Activated naive CD8-positive, alpha-beta T cell treated with anti-CD3 and anti-CD28 coated beads, Interleukin-2, amount 50 U/mL, for 24 hours (primary cell): ENCODE results near the gene VCAN.

Experiments
- ATAC-seq: fragments of 150-1000 bp; cut with Tn5 transposase; one replicate; pipeline ENCODE4 v1.10.0; 2021
- DNase-seq: peaks from one replicate; pipeline ENCODE4 v3.0.0; 2021
- H3K27ac Mint-ChIP-seq: one replicate; pipeline ENCODE4 v1.8.0; 2021; ENCODE audit warnings: mild to moderate bottlenecking, mixed read lengths
- H3K27me3 Mint-ChIP-seq: one replicate; pipeline ENCODE4 v1.8.0; 2021; ENCODE audit warnings: mixed read lengths
- H3K36me3 Mint-ChIP-seq: one replicate; pipeline ENCODE4 v1.8.0; 2021; ENCODE audit warnings: low read depth, mixed read lengths
- H3K4me1 Mint-ChIP-seq: one replicate; pipeline ENCODE4 v1.8.0; 2021; ENCODE audit warnings: mixed read lengths
- H3K4me3 Mint-ChIP-seq: one replicate; pipeline ENCODE4 v1.8.0; 2021; ENCODE audit warnings: mild to moderate bottlenecking, moderate library complexity, mixed read lengths
- H3K9me3 Mint-ChIP-seq: one replicate; pipeline ENCODE4 v1.8.0; 2021; ENCODE audit warnings: mixed read lengths

VCAN gene

DNA sequence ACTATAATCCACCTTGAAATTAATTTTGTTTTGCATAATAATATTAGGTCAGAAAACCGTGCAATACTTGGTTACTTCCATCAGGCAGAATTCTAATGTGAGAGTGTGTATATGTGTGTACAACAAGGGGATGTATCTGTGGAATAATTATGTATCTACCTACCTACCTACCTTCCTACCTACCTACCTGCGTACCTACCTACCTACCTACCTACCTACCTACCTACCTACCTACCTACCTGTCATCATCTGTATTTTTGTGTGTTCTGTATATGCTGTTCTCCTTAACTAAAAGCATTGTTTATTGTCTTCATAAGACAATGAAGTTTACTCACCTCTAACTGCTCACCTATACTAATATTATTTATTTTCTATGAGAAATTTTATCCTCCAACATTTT lies 52.8 kb downstream of the VCAN start:
- Mint-ChIP-seq H3K9me3 (no peaks in the 10 kb centered on the region), H3K27ac (no peak overlapping the region), H3K4me3 (no peak overlapping the region), H3K36me3 (no peaks in the 10 kb centered on the region), H3K4me1 (no peaks in the 10 kb centered on the region), H3K27me3 (no peaks in the 10 kb centered on the region)
- DNase-seq (no peak), ATAC-seq (no peak)

DNA sequence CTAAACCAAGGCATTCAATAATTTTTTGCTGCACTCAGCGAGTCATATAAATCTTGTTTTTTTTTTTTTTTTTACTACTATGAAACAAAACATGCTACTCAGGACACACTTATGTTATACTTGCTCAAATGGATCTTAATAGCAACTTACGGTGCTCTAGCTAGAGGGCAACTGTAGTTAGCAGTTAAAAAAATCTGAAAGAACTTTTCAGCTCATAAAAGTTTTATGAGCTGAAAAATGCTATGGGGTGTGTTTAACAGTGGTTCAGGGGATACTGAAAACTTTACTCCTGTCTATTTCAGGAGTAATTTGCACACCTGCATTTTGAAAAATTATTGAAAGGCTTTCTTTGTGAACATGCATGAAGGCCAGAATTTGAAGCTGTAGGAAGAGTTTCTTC lies 53.4 kb downstream of the VCAN start:
- Mint-ChIP-seq H3K4me1 (no peaks in the 10 kb centered on the region), H3K27me3 (no peaks in the 10 kb centered on the region), H3K36me3 (no peaks in the 10 kb centered on the region), H3K9me3 (no peaks in the 10 kb centered on the region), H3K4me3 (no peak overlapping the region), H3K27ac (no peak overlapping the region)
- ATAC-seq (no peak), DNase-seq (no peak)

DNA sequence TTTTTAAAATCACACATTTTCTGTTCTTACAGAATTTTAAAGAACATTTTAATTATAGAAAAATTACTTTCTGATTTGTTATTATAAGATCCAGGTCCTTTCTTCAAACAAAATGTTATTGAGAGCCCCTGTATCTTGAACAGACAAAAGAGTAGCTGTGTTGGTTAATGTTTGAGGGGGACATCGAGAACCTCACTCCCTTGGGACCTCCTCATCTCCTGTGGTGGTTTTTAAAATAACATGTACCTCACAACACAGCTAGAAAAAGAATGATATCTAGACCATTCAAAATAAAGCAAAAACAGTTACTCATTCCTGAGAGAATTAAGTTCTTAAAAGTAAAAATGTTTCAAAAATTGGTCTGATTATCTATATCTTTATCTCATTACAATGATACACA lies 54.7 kb downstream of the VCAN start:
- no peak for DNase-seq
- no peak overlapping the region for H3K4me3 Mint-ChIP-seq
- no peak for ATAC-seq
- no peaks in the 10 kb centered on the region for H3K4me1 Mint-ChIP-seq
- H3K27ac Mint-ChIP-seq: no peak overlapping the region
- H3K36me3 Mint-ChIP-seq: no peaks in the 10 kb centered on the region
- no peaks in the 10 kb centered on the region for H3K9me3 Mint-ChIP-seq
- H3K27me3 Mint-ChIP-seq: peaks cover 2% of the 10 kb centered on the region

DNA sequence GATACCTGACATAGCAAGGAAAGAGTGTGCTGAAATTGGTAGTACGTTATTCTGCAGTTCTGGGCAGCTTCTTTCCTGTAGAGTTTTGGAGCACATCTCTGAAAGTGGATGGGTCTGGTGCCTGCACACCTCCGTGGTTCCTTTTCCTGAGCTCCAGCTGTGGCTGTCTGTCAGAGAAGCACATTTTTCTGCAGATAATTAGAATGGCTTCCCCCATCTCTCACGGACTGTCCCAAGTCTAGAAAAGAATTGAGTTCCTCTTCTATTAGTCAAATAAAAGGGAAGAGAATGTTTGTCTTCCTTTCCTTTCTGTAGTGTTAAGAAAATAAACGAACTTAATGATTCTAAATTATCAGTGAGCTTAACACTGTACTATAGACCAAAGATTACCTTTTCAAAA lies 55.7 kb downstream of the VCAN start:
- H3K27ac Mint-ChIP-seq: no peak overlapping the region
- no peak for DNase-seq
- no peaks in the 10 kb centered on the region for H3K4me1 Mint-ChIP-seq
- H3K36me3 Mint-ChIP-seq: no peaks in the 10 kb centered on the region
- H3K27me3 Mint-ChIP-seq: peaks cover 5% of the 10 kb centered on the region
- no peak overlapping the region for H3K4me3 Mint-ChIP-seq
- H3K9me3 Mint-ChIP-seq: no peaks in the 10 kb centered on the region
- no peak for ATAC-seq

DNA sequence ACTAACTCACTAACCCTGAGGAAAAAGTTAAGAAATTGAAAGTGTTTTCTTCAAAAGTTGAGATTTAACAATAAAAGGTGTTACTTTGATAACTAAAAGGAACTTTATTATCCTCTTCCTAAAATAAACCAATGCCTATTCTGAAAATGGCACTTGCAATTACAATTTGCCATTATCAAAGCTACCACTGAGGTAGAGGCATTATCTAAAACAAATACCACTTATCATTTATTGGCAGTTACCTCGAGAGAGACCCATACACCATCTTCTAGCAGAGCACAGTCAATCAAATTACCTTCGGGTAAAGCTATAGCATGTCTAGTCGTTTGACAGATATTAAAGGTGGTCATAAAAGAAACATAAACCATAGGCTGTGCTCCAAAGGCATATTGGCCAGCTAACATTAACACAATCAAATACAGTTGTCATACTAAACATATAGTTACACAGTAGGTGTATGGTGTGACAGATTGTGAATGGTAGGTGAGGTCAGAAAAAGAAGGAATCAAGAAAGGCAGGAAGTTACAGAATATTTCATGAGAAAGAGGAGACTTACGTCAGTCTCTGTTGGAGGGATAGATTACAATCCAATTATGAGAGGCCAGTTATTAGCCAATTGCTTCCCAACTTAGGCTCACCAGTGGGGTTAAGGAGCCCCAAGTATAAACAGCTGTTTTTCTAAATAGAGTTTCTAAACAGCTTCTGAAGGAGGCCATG lies 56.3 kb downstream of the VCAN start:
- DNase-seq (no peak), ATAC-seq (no peak)
- H3K27me3 Mint-ChIP-seq: peaks cover 5% of the 10 kb centered on the region
- no peaks in the 10 kb centered on the region for H3K4me1 Mint-ChIP-seq
- no peaks in the 10 kb centered on the region for H3K36me3 Mint-ChIP-seq
- no peak overlapping the region for H3K4me3 Mint-ChIP-seq
- no peak overlapping the region for H3K27ac Mint-ChIP-seq
- H3K9me3 Mint-ChIP-seq: no peaks in the 10 kb centered on the region

DNA sequence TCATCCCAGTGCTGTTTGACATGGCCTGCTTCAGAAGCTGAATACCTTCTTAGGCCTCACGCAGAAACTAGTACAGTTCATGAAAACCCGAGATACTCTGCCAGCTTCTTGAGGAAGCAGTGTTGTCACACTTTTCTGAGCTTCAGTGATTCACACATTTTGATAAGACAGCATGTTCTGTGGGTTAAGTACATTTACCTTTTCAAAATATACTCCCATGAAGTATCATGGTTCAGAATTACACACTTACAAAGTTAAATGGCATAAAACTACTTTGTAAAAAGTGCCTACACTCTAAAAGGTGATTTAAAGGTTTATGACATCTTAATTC lies 56.9 kb downstream of the VCAN start:
- no peak overlapping the region for H3K27ac Mint-ChIP-seq
- H3K27me3 Mint-ChIP-seq: peaks cover 5% of the 10 kb centered on the region
- no peaks in the 10 kb centered on the region for H3K36me3 Mint-ChIP-seq
- DNase-seq (no peak), ATAC-seq (no peak)
- no peak overlapping the region for H3K4me3 Mint-ChIP-seq
- no peaks in the 10 kb centered on the region for H3K4me1 Mint-ChIP-seq
- H3K9me3 Mint-ChIP-seq: no peaks in the 10 kb centered on the region

DNA sequence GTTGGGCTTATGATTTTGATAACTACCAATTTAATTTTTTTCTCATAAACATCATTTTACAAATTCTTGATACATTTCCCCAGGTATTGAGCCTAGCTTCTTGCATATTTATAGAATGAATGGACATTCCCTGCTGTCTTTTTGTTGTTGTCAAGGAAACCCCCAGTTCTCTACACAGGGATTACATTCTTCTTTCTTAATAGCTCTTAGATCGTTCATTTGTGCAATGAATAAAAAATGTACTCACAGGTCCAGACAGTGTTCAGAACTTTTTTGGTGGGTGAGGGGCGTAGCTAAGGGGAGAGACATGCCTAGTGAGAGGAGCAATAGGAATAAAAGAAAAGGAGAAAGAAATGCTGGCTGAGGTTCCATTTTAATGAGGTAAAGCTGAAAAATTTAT lies 58.6 kb downstream of the VCAN start:
- no peak overlapping the region for H3K27ac Mint-ChIP-seq
- DNase-seq: no peak
- no peaks in the 10 kb centered on the region for H3K4me1 Mint-ChIP-seq
- no peaks in the 10 kb centered on the region for H3K9me3 Mint-ChIP-seq
- ATAC-seq: no peak
- H3K27me3 Mint-ChIP-seq: peaks cover 6% of the 10 kb centered on the region
- no peaks in the 10 kb centered on the region for H3K36me3 Mint-ChIP-seq
- no peak overlapping the region for H3K4me3 Mint-ChIP-seq

DNA sequence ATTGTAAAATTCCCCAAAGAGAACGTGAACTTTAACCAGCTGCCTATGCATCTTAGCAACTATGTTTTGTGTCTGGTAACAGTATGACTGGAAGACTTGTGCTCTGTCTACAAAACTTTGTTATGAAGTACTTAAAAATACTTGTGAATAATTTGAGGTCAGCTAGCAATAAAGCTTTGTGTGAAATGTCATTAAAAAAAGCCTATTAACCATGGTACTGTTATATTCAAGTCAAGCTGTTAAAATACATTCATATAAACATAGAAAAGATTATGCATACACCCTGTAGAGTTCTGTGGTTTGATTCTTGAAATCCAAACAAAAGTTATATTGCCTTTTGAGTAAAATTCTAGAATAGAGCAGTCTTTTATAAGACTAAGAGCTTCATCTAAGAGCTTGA lies 60.1 kb downstream of the VCAN start:
- DNase-seq (no peak), ATAC-seq (no peak)
- Mint-ChIP-seq H3K36me3 (no peaks in the 10 kb centered on the region), H3K4me1 (no peaks in the 10 kb centered on the region), H3K4me3 (no peak overlapping the region), H3K9me3 (no peaks in the 10 kb centered on the region), H3K27me3 (peaks cover 9% of the 10 kb centered on the region), H3K27ac (no peak overlapping the region)

DNA sequence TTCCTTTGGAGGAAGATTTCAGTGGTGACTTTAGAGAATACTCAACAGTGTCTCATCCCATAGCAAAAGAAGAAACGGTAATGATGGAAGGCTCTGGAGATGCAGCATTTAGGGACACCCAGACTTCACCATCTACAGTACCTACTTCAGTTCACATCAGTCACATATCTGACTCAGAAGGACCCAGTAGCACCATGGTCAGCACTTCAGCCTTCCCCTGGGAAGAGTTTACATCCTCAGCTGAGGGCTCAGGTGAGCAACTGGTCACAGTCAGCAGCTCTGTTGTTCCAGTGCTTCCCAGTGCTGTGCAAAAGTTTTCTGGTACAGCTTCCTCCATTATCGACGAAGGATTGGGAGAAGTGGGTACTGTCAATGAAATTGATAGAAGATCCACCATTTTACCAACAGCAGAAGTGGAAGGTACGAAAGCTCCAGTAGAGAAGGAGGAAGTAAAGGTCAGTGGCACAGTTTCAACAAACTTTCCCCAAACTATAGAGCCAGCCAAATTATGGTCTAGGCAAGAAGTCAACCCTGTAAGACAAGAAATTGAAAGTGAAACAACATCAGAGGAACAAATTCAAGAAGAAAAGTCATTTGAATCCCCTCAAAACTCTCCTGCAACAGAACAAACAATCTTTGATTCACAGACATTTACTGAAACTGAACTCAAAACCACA lies 67.4 kb downstream of the VCAN start:
- H3K36me3 Mint-ChIP-seq: no peaks in the 10 kb centered on the region
- no peak overlapping the region for H3K4me3 Mint-ChIP-seq
- H3K4me1 Mint-ChIP-seq: peaks cover 8% of the 10 kb centered on the region
- H3K27me3 Mint-ChIP-seq: peaks cover 8% of the 10 kb centered on the region
- peak overlapping the region; percentile 7 for H3K27ac Mint-ChIP-seq
- ATAC-seq (no peak), DNase-seq (no peak)
- H3K9me3 Mint-ChIP-seq: no peaks in the 10 kb centered on the region

DNA sequence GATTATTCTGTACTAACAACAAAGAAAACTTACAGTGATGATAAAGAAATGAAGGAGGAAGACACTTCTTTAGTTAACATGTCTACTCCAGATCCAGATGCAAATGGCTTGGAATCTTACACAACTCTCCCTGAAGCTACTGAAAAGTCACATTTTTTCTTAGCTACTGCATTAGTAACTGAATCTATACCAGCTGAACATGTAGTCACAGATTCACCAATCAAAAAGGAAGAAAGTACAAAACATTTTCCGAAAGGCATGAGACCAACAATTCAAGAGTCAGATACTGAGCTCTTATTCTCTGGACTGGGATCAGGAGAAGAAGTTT lies 67.9 kb downstream of the VCAN start:
- H3K9me3 Mint-ChIP-seq: no peaks in the 10 kb centered on the region
- H3K36me3 Mint-ChIP-seq: no peaks in the 10 kb centered on the region
- H3K27me3 Mint-ChIP-seq: peaks cover 8% of the 10 kb centered on the region
- H3K4me1 Mint-ChIP-seq: peaks cover 8% of the 10 kb centered on the region
- H3K27ac Mint-ChIP-seq: peak overlapping the region; percentile 7
- no peak overlapping the region for H3K4me3 Mint-ChIP-seq
- DNase-seq (no peak), ATAC-seq (no peak)

DNA sequence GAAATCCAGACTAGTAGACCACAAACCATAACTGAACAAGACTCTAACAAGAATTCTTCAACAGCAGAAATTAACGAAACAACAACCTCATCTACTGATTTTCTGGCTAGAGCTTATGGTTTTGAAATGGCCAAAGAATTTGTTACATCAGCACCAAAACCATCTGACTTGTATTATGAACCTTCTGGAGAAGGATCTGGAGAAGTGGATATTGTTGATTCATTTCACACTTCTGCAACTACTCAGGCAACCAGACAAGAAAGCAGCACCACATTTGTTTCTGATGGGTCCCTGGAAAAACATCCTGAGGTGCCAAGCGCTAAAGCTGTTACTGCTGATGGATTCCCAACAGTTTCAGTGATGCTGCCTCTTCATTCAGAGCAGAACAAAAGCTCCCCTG lies 68.6 kb downstream of the VCAN start:
- ATAC-seq (no peak), DNase-seq (no peak)
- Mint-ChIP-seq H3K4me3 (no peak overlapping the region), H3K4me1 (peaks cover 8% of the 10 kb centered on the region), H3K27ac (no peak overlapping the region), H3K36me3 (no peaks in the 10 kb centered on the region), H3K27me3 (peaks cover 8% of the 10 kb centered on the region), H3K9me3 (no peaks in the 10 kb centered on the region)

DNA sequence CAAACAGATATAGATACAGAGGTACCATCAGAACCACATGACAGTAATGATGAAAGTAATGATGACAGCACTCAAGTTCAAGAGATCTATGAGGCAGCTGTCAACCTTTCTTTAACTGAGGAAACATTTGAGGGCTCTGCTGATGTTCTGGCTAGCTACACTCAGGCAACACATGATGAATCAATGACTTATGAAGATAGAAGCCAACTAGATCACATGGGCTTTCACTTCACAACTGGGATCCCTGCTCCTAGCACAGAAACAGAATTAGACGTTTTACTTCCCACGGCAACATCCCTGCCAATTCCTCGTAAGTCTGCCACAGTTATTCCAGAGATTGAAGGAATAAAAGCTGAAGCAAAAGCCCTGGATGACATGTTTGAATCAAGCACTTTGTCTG lies 69.2 kb downstream of the VCAN start:
- H3K27me3 Mint-ChIP-seq: peaks cover 5% of the 10 kb centered on the region
- DNase-seq (no peak), ATAC-seq (no peak)
- H3K36me3 Mint-ChIP-seq: no peaks in the 10 kb centered on the region
- H3K4me3 Mint-ChIP-seq: no peak overlapping the region
- no peak overlapping the region for H3K27ac Mint-ChIP-seq
- H3K9me3 Mint-ChIP-seq: no peaks in the 10 kb centered on the region
- peaks cover 8% of the 10 kb centered on the region for H3K4me1 Mint-ChIP-seq

DNA sequence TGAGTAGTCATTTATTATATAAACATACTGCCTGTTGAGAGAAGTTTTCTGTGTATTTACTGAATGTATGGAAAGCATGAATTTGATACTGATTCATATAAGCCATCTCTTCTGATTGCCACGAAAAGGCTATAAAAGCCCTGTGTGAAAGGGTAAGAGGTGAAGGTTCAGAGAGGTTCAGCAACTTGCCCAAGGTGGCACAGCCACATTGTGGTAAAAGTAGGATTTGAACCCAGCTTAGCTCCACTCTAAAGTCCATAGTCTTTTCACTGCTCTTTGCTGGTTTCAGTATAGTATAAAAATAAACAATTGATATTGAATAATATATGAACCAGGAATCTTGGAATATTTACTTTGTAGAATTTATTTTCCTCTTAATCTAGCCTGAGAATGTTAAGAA lies 71.3 kb downstream of the VCAN start:
- no peak for ATAC-seq
- Mint-ChIP-seq H3K27me3 (peaks cover 5% of the 10 kb centered on the region), H3K27ac (no peak overlapping the region), H3K9me3 (no peaks in the 10 kb centered on the region), H3K4me1 (peaks cover 8% of the 10 kb centered on the region), H3K4me3 (no peak overlapping the region), H3K36me3 (no peaks in the 10 kb centered on the region)
- no peak for DNase-seq

DNA sequence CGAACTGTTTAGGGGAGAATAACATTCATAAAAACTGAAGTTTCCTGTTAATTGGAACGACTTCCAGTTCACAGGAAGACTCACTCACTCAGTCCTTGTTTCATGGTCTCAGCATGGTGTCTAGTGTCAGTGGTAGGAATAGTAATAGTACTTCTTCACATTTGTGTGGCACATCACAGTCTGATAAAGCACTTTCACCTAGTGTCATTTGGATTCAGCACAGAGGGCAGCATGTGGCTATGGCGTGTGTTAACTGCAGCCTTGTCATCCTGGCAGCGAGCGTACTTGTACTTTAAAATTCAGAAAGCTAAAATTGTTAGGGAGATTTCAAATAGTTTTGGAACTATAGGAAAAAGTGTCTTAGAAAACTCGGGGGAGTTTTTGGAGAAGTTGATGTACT lies 72.4 kb downstream of the VCAN start:
- Mint-ChIP-seq H3K9me3 (no peaks in the 10 kb centered on the region), H3K4me3 (no peak overlapping the region), H3K36me3 (no peaks in the 10 kb centered on the region), H3K27ac (no peak overlapping the region), H3K4me1 (peaks cover 7% of the 10 kb centered on the region), H3K27me3 (peaks cover 5% of the 10 kb centered on the region)
- ATAC-seq: no peak
- no peak for DNase-seq

DNA sequence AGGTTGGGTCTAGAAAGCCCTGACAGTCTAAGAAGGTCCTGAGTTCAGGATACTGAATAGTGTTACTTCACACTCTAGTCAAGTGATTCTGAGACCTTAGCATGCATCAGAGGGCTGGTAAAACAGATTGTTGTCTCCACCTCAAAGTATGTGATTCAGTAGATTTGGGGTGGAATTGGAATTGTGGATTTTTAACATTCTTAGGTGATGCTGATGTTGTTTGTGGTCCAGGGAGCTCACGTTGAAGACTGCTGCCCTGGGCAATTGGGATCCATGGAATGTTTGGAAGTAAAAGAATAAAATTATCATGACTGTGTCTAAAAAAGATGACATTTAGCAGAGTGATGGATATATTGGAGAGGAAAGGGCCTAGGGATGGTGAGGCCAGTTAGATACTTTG lies 75.6 kb downstream of the VCAN start:
- Mint-ChIP-seq H3K4me3 (no peak overlapping the region), H3K27me3 (no peaks in the 10 kb centered on the region), H3K27ac (no peak overlapping the region), H3K36me3 (no peaks in the 10 kb centered on the region), H3K4me1 (no peaks in the 10 kb centered on the region), H3K9me3 (no peaks in the 10 kb centered on the region)
- DNase-seq (no peak), ATAC-seq (no peak)

DNA sequence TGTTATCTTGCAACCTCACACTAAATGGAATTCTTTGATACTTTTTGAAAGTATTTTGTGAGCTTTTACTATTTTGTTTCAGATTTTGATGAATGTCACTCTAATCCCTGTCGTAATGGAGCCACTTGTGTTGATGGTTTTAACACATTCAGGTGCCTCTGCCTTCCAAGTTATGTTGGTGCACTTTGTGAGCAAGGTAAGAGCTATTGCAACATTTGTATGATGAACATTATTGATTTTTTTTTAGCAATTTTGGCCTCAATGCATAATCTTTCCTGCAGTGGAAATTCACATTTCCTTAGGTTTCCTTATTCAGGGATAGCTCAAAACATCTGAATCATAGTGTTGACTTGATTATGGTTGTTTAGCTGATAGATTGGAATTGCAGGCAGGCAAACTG lies 76.3 kb downstream of the VCAN start:
- Mint-ChIP-seq H3K27ac (no peak overlapping the region), H3K4me3 (no peak overlapping the region)
- no peak for DNase-seq

More for the DNA sequence above, 76.3 kb downstream of the VCAN start:
- no peak for ATAC-seq
- Mint-ChIP-seq H3K4me1 (no peaks in the 10 kb centered on the region), H3K9me3 (no peaks in the 10 kb centered on the region), H3K36me3 (no peaks in the 10 kb centered on the region), H3K27me3 (no peaks in the 10 kb centered on the region)
